ENCODE measurements around the gene NIPA2.
A peak's percentile ranks its signal among the peaks of the same experiment; 100 is the strongest.

The NIPA2 gene

DNA sequence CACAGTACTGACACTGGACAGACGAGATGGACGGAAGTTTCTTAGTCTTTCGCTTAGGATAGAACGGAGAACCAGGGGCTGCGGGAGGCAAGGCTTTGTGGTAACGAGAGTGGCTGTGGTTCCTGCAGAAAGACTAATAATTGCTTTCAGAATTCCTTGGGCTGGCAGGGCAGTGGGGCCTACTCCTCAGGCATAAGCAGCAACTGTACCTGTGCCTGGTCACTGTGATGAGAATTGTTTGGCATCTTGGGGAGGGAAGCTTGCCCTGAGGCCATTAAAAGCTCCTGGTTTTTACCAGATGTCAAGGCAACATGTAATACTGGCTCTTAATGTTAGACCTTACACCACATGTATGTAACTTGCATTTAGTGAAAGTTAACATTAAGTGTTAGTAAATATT is 7.6 kb downstream of the NIPA2 start:
- in situ Hi-C loops (cut with HindIII; ENCODE audit: low pct_unique_long_range_greater_than_20kb, low sequenced_read_pairs) = no loop called here
- no peak for TF ChIP-seq JUND (IDR thresholded peaks at IDR 0.05; ENCODE audit: low read depth)
- DNase-seq (ENCODE audit: low read depth in 1 of 2, low spot score in 1 of 2) = no peak

GRCh38 chr15:22850055-22850454 is 11.6 kb downstream of the NIPA2 start:
- no peak for TF ChIP-seq JUND (IDR thresholded peaks at IDR 0.05; ENCODE audit: low read depth)
- in situ Hi-C loops (cut with HindIII; ENCODE audit: low pct_unique_long_range_greater_than_20kb, low sequenced_read_pairs) = no loop called here
- no peak for DNase-seq (ENCODE audit: low read depth in 1 of 2, low spot score in 1 of 2)

DNA sequence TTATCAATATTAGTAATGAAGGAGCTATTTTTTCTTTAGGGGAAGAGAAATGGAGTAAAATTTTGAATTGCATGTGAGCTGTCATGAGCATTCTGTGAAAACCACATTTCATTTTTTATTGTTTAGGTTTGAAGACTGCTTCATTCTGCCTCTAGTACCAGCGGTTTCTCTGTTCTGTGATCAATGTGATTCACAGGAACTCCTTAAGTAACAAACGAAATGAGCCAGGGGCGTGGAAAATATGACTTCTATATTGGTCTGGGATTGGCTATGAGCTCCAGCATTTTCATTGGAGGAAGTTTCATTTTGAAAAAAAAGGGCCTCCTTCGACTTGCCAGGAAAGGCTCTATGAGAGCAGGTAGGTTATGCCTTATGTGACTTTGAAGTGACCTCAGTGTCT is 13.0 kb downstream of the NIPA2 start:
- no peak for DNase-seq (ENCODE audit: low read depth in 1 of 2, low spot score in 1 of 2)
- in situ Hi-C loops (cut with HindIII; ENCODE audit: low pct_unique_long_range_greater_than_20kb, low sequenced_read_pairs) = no loop called here
- no peak for TF ChIP-seq JUND (IDR thresholded peaks at IDR 0.05; ENCODE audit: low read depth)

- DNase-seq (ENCODE audit: low read depth in 1 of 2, low spot score in 1 of 2) = no peak
- TF ChIP-seq JUND (IDR thresholded peaks at IDR 0.05; ENCODE audit: low read depth) = no peak
- in situ Hi-C loops (cut with HindIII; ENCODE audit: low pct_unique_long_range_greater_than_20kb, low sequenced_read_pairs) = no loop called here
Observed at GRCh38 chr15:22855791-22856190, 17.3 kb downstream of the NIPA2 start.

DNA sequence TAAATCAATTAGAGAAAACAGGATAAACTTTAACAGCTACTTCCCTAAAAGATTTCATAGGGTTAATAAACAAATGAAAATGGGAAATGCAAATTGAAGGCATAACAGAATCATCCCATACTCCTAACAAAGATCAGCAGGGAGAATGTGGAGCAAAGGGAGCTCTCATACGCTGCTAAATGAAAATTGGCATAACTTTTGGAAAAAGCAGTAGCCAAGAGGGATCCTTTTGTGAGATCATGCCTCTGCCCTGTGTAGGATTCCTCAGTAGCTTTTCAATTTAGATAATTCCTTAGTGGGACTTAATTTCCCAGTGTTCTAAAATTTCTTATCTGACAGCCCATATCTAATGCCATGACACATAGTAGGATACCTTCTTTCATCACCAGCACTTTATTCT is 18.2 kb downstream of the NIPA2 start:
- no peak for TF ChIP-seq JUND (IDR thresholded peaks at IDR 0.05; ENCODE audit: low read depth)
- in situ Hi-C loops (cut with HindIII; ENCODE audit: low pct_unique_long_range_greater_than_20kb, low sequenced_read_pairs) = no loop called here
- no peak for DNase-seq (ENCODE audit: low read depth in 1 of 2, low spot score in 1 of 2)

DNA sequence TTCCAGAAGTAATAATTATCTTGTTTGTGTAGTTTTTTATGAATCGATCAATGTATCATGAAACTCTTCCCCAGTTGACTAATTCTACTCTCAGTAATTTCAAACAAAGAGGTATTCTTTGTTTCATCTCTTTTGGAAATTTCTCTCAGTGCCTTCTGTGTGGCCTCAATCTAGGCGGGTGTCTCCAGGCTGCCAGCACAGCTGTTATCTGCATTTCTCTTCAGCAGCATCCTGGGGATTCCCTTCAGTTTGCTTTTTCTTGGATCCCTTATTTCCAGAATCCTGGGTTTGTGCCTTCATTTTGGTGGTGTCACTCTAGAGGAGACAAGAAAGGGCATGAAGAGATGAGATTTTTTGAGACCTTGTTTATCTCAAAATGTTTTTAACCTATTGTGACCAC is 22.7 kb downstream of the NIPA2 start:
- in situ Hi-C loops (cut with HindIII; ENCODE audit: low pct_unique_long_range_greater_than_20kb, low sequenced_read_pairs) = no loop called here
- DNase-seq (ENCODE audit: low read depth in 1 of 2, low spot score in 1 of 2) = no peak
- no peak for TF ChIP-seq JUND (IDR thresholded peaks at IDR 0.05; ENCODE audit: low read depth)

GRCh38 chr15:22863356-22863755 is 24.9 kb downstream of the NIPA2 start:
- no peak for TF ChIP-seq JUND (IDR thresholded peaks at IDR 0.05; ENCODE audit: low read depth)
- in situ Hi-C loops (cut with HindIII; ENCODE audit: low pct_unique_long_range_greater_than_20kb, low sequenced_read_pairs) = no loop called here
- no peak for DNase-seq (ENCODE audit: low read depth in 1 of 2, low spot score in 1 of 2)

DNA sequence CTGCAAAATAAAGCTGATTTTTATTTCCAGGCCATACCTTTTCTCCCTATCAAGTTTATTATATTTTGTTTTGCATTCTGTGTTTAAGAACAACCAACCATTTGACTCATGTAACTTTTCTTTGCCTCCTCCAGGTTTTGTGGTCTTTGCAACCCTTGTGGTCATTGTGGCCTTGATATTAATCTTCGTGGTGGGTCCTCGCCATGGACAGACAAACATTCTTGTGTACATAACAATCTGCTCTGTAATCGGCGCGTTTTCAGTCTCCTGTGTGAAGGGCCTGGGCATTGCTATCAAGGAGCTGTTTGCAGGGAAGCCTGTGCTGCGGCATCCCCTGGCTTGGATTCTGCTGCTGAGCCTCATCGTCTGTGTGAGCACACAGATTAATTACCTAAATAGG is 27.6 kb downstream of the NIPA2 start:
- no peak for TF ChIP-seq JUND (IDR thresholded peaks at IDR 0.05; ENCODE audit: low read depth)
- in situ Hi-C loops (cut with HindIII; ENCODE audit: low pct_unique_long_range_greater_than_20kb, low sequenced_read_pairs) = no loop called here
- peak in 1 of 2 experiments; percentile 22 for DNase-seq (ENCODE audit: low read depth in 1 of 2, low spot score in 1 of 2)

- in situ Hi-C loops (cut with HindIII; ENCODE audit: low pct_unique_long_range_greater_than_20kb, low sequenced_read_pairs) = no loop called here
- no peak for DNase-seq (ENCODE audit: low read depth in 1 of 2, low spot score in 1 of 2)
- no peak for TF ChIP-seq JUND (IDR thresholded peaks at IDR 0.05; ENCODE audit: low read depth)
Observed at GRCh38 chr15:22867886-22868285, 29.4 kb downstream of the NIPA2 start.

DNA sequence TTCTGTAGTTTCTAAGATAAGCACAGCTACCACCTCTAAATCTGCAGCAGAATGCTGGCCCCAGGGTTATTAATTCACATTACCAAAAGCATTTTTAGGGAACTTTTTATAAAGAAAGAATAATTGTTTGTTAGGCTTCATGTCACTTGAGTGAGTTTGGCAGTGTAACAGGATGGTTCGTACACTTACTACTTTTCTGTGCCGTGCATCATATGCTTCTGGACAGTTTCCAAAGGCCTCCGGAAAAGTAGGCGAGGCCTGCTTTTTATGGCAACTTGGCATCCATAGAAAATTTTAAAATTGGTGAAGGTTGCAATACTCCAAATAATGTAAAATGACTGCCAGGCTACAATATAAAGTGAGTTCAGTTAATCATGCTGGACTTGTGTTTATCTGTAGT is 30.0 kb downstream of the NIPA2 start:
- no peak for TF ChIP-seq JUND (IDR thresholded peaks at IDR 0.05; ENCODE audit: low read depth)
- DNase-seq (ENCODE audit: low read depth in 1 of 2, low spot score in 1 of 2) = no peak
- in situ Hi-C loops (cut with HindIII; ENCODE audit: low pct_unique_long_range_greater_than_20kb, low sequenced_read_pairs) = no loop called here

GRCh38 chr15:22868928-22869327 is 30.5 kb downstream of the NIPA2 start:
- in situ Hi-C loops (cut with HindIII; ENCODE audit: low pct_unique_long_range_greater_than_20kb, low sequenced_read_pairs) = no loop called here
- TF ChIP-seq JUND (IDR thresholded peaks at IDR 0.05; ENCODE audit: low read depth) = no peak
- DNase-seq (ENCODE audit: low read depth in 1 of 2, low spot score in 1 of 2) = no peak

GRCh38 chr15:22869856-22870255 is 31.4 kb downstream of the NIPA2 start:
- in situ Hi-C loops (cut with HindIII; ENCODE audit: low pct_unique_long_range_greater_than_20kb, low sequenced_read_pairs) = no loop called here
- TF ChIP-seq JUND (IDR thresholded peaks at IDR 0.05; ENCODE audit: low read depth) = no peak

DNA sequence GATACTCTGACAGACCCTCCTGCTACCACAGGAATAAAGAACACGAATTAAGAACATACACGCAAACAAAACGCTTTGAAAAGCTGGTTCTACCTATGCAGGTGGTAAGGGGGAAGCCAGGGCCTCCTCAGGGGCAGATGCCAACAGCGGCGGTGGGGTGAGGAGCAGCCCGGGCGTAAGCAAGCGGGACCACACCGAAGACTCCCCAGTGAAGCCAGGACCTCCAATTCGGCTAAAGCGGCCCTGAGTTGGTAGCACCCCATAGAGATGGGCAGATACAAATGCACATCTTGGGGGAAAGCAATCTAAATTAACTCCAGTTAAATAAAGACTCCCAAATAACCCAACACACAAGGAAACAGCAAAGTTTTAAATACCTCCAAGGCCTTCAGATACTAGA is 32.4 kb downstream of the NIPA2 start:
- TF ChIP-seq JUND (IDR thresholded peaks at IDR 0.05; ENCODE audit: low read depth) = no peak
- in situ Hi-C loops (cut with HindIII; ENCODE audit: low pct_unique_long_range_greater_than_20kb, low sequenced_read_pairs) = no loop called here

More at GRCh38 chr15:22869856-22870255, 31.4 kb downstream of the NIPA2 start:
- no peak for DNase-seq (ENCODE audit: low read depth in 1 of 2, low spot score in 1 of 2)

DNA sequence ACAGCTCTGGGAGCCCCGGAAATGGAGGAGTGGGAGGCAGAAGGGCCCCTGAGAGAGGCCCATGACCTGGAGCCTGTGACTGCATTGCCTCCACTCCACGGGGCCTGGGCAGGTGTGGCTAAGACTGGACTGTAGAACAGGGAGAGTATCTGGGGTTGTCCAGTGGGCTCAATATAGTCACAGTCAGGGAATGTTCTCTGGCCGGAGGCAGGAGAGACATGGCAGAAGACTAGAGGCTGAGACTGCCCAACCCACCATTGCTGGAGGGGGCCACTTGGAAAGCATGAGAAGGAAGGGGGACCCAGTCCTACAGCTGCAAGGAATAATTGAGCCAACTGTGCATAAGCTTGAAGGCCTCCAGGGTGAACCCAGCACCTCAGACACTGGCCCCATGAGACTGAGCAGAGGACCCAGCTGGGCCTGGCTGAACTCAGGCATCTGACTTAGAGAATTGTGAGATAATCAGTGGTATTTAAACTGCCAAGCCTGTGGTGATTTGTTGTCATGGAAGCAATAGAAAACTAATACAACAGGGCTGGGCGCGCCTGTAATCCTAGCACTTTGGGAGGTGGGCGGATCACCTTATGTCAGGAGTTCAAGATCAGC is 33.1 kb downstream of the NIPA2 start:
- in situ Hi-C loops (cut with HindIII; ENCODE audit: low pct_unique_long_range_greater_than_20kb, low sequenced_read_pairs) = no loop called here
- no peak for DNase-seq (ENCODE audit: low read depth in 1 of 2, low spot score in 1 of 2)
- no peak for TF ChIP-seq JUND (IDR thresholded peaks at IDR 0.05; ENCODE audit: low read depth)

More for the DNA sequence above, 32.4 kb downstream of the NIPA2 start:
- no peak for DNase-seq (ENCODE audit: low read depth in 1 of 2, low spot score in 1 of 2)

All from T47D (cell line).